Erythroblast (primary cell): ENCODE results near the gene BATF3.

Experiments used
- GATA1 ChIP-seq: IDR thresholded peaks from 2 replicates; pipeline ENCODE4 v1.6.1; 2011; ENCODE audit warnings: low read depth, mild to moderate bottlenecking, control low read depth, low read length, moderate library complexity
- POLR2A ChIP-seq: IDR thresholded peaks from 2 replicates; pipeline ENCODE4 v1.6.1; 2011; ENCODE audit warnings: mild to moderate bottlenecking, low read length

GRCh38 chr1:212690816-212691403, 8.7 kb downstream of the BATF3 start:
- no peak for TF ChIP-seq POLR2A
- no peak for TF ChIP-seq GATA1
